Measurements from ENCODE around the gene CFDP1.

CFDP1 gene

DNA sequence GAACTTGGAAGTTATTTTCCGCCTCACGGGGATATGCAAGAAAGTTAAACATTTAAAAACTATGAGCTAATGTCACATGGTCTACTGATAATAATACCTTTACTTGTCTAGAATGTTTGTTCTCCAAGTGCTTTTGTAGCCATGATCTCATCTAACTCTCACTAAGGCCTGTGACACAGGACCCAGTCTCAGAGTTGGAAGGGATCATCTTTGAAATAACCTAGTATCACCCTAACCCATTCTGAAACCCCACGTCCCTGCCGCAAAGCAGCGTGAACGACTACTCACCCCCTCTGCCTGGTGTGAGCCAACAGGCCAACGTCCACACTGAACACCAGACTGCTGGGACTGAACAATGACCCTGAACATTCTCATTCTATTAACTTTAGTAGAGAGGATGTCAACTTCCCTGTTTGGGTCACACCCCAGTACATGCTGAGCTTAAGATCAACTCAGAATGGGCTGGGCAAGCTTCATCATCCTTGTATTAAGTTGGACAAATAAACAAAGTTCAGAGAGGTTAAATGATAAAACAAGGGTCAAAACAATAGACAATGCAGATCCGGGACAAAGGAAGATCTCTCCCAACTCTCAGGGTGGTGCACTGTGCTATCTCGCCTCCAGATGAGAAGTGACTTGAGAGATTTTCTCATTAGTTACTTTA, 127.1 kb downstream of the CFDP1 start:
- Histone ChIP-seq H3K14ac (ENCODE audit: low read length) (no peak overlapping the region), H3K23ac (ENCODE audit: low read depth, low read length, poor library complexity) (no peak overlapping the region), H3K27ac (replicated peaks; ENCODE audit: low read length) (no peak overlapping the region), H3K4me3 (ENCODE audit: low read length in 2 of 2) (no peak overlapping the region), H2AK5ac (ENCODE audit: low read depth, low read length) (no peak overlapping the region), H2AFZ (ENCODE audit: low read length) (no peak overlapping the region), H4K8ac (ENCODE audit: low read depth, low read length) (no peak overlapping the region), H3K4me1 (ENCODE audit: control insufficient read depth in 2 of 2, insufficient read depth in 1 of 2, low read depth in 1 of 2, low read length in 2 of 2) (peaks cover 10 to 20% of the 10 kb centered on the region in 2 donors), H3K79me1 (ENCODE audit: low read depth, low read length) (no peaks in the 10 kb centered on the region), H3K9me3 (replicated peaks in 1 of 2; ENCODE audit: control insufficient read depth in 2 of 2, insufficient read depth in 1 of 2, low read depth in 1 of 2, low read length in 2 of 2) (no peaks in the 10 kb centered on the region), H2BK5ac (ENCODE audit: low read length) (no peak overlapping the region), H3K4ac (ENCODE audit: low read length) (no peak overlapping the region), H2BK15ac (ENCODE audit: low read length) (no peak overlapping the region), H3K27me3 (ENCODE audit: control insufficient read depth in 3 of 3, insufficient read depth in 3 of 3, low read depth in 1 of 3, low read length in 3 of 3) (no peaks in the 10 kb centered on the region), H2BK120ac (ENCODE audit: low read depth, low read length) (no peak overlapping the region), H4K91ac (ENCODE audit: low read depth, low read length, poor library complexity) (no peak overlapping the region), H3K4me2 (ENCODE audit: insufficient read depth, low read length, poor library complexity, severe bottlenecking) (no peak overlapping the region), H3K9ac (ENCODE audit: low read depth, low read length, poor library complexity) (no peak overlapping the region), H3K36me3 (replicated peaks in 1 of 2; ENCODE audit: control insufficient read depth in 2 of 2, insufficient read depth in 2 of 2, low read length in 2 of 2) (peaks cover 16 to 47% of the 10 kb centered on the region in 2 donors), H3K18ac (ENCODE audit: low read length) (no peak overlapping the region), H2BK12ac (ENCODE audit: low read length) (no peak overlapping the region)
- DNase-seq (ENCODE audit: low spot score): no peak
- no CpG with 5 or more reads among the region's 9 CpGs for WGBS, 2 donors (ENCODE audit: extremely low coverage in 2 of 2, insufficient read length in 2 of 2, insufficient replicate concordance in 1 of 2)

DNA sequence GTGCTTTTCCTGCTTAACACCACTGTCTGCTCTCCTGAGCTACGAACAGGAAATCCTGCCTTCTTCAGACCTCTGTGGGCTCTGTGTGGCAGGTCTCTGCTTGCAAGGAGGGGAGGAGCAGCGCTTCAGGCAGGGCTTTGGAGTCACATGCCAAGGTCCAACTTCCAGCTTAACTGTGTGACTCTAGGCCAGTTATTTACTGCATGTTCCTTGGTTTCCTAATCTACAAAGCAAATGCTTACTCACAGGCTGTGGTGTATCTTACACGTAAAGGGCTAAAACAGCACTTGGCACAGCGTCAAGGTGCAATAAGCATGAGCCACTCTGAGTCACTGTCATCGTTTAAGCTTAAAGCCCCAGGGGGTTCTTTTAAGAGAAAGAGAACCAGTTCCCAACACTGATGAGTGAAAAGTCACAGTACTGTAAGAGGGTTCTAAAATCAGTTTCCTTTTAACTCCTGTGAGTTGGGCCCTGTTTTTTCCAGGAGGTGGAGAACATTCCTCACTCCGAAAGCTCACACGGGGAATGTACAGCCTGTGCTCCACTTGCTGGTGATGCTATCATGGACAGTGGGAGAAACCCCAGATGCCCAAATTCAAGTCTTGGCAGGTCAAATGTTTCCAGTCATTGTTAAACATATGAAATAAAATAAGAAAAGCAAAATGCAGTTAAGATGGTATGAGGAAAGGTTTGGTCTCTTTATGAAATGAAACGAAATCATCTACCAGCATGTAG, 127.8 kb downstream of the CFDP1 start:
- Histone ChIP-seq H3K9me3 (replicated peaks in 1 of 2; ENCODE audit: control insufficient read depth in 2 of 2, insufficient read depth in 1 of 2, low read depth in 1 of 2, low read length in 2 of 2) (no peaks in the 10 kb centered on the region), H3K79me1 (ENCODE audit: low read depth, low read length) (no peaks in the 10 kb centered on the region), H3K23ac (ENCODE audit: low read depth, low read length, poor library complexity) (no peak overlapping the region), H3K4me3 (ENCODE audit: low read length in 2 of 2) (no peak overlapping the region), H2BK5ac (ENCODE audit: low read length) (no peak overlapping the region), H3K18ac (ENCODE audit: low read length) (no peak overlapping the region), H3K4me2 (ENCODE audit: insufficient read depth, low read length, poor library complexity, severe bottlenecking) (no peak overlapping the region), H3K36me3 (replicated peaks in 1 of 2; ENCODE audit: control insufficient read depth in 2 of 2, insufficient read depth in 2 of 2, low read length in 2 of 2) (peaks cover 18 to 54% of the 10 kb centered on the region in 2 donors), H3K27ac (replicated peaks; ENCODE audit: low read length) (no peak overlapping the region), H3K4ac (ENCODE audit: low read length) (no peak overlapping the region), H2BK12ac (ENCODE audit: low read length) (no peak overlapping the region), H2AFZ (ENCODE audit: low read length) (no peak overlapping the region), H3K9ac (ENCODE audit: low read depth, low read length, poor library complexity) (no peak overlapping the region), H3K4me1 (ENCODE audit: control insufficient read depth in 2 of 2, insufficient read depth in 1 of 2, low read depth in 1 of 2, low read length in 2 of 2) (peaks cover 10 to 20% of the 10 kb centered on the region in 2 donors), H2BK15ac (ENCODE audit: low read length) (no peak overlapping the region), H3K14ac (ENCODE audit: low read length) (no peak overlapping the region), H4K8ac (ENCODE audit: low read depth, low read length) (no peak overlapping the region), H2AK5ac (ENCODE audit: low read depth, low read length) (no peak overlapping the region), H3K27me3 (ENCODE audit: control insufficient read depth in 3 of 3, insufficient read depth in 3 of 3, low read depth in 1 of 3, low read length in 3 of 3) (no peaks in the 10 kb centered on the region), H2BK120ac (ENCODE audit: low read depth, low read length) (no peak overlapping the region), H4K91ac (ENCODE audit: low read depth, low read length, poor library complexity) (no peak overlapping the region)
- DNase-seq (ENCODE audit: low spot score): no peak
- WGBS, 2 donors (ENCODE audit: extremely low coverage in 2 of 2, insufficient read length in 2 of 2, insufficient replicate concordance in 1 of 2): no CpG with 5 or more reads among the region's 8 CpGs

DNA sequence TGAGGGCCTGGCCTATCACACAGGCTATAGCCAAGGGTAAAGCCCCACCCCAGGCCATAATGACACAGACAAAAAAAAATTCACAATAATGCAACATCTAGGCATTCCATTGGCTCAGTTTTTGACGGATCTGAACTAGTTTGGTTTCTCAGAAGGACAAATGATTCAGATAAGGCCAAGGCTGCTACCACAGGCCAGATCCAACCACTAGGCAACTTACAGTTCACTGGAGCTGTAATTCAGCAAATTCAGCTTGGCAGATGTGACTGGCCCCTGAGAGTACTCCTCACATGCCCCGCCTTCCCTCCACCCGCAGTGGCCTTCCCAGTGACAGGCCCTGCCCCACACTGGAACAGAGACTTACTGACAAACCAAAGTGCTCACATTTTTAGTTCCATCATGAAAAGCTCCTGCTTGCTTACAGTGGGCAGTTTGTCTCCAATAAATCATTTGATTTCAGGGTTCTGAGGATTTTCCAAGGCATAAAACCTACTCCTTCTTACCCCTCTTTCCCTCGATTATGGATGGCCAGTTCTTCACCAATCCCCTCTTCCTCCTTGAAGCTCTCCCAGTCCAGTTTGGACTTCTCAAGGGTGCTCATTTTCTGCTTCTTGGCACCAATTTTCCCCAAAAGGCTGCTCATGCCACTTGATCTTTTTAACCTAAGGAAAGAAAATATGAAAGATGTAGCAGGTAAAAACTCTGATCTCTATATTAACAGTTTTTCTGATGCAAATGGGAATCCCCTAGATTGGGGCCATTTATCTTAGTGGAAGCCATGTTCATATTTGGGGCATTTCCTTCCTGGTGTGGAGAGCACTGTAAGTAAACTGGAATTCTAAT, 128.6 kb downstream of the CFDP1 start:
- Histone ChIP-seq H2BK120ac (ENCODE audit: low read depth, low read length) (no peak overlapping the region), H3K18ac (ENCODE audit: low read length) (no peak overlapping the region), H3K9ac (ENCODE audit: low read depth, low read length, poor library complexity) (peak overlapping the region; percentile 7), H3K27ac (replicated peaks; ENCODE audit: low read length) (no peak overlapping the region), H3K9me3 (replicated peaks in 1 of 2; ENCODE audit: control insufficient read depth in 2 of 2, insufficient read depth in 1 of 2, low read depth in 1 of 2, low read length in 2 of 2) (no peaks in the 10 kb centered on the region), H3K23ac (ENCODE audit: low read depth, low read length, poor library complexity) (no peak overlapping the region), H2AK5ac (ENCODE audit: low read depth, low read length) (no peak overlapping the region), H2AFZ (ENCODE audit: low read length) (no peak overlapping the region), H3K36me3 (replicated peaks in 1 of 2; ENCODE audit: control insufficient read depth in 2 of 2, insufficient read depth in 2 of 2, low read length in 2 of 2) (peaks cover 18 to 53% of the 10 kb centered on the region in 2 donors), H4K8ac (ENCODE audit: low read depth, low read length) (no peak overlapping the region), H3K14ac (ENCODE audit: low read length) (no peak overlapping the region), H3K4me2 (ENCODE audit: insufficient read depth, low read length, poor library complexity, severe bottlenecking) (no peak overlapping the region), H3K4ac (ENCODE audit: low read length) (no peak overlapping the region), H3K27me3 (ENCODE audit: control insufficient read depth in 3 of 3, insufficient read depth in 3 of 3, low read depth in 1 of 3, low read length in 3 of 3) (no peaks in the 10 kb centered on the region), H4K91ac (ENCODE audit: low read depth, low read length, poor library complexity) (no peak overlapping the region), H3K4me3 (ENCODE audit: low read length in 2 of 2) (no peak overlapping the region), H3K4me1 (ENCODE audit: control insufficient read depth in 2 of 2, insufficient read depth in 1 of 2, low read depth in 1 of 2, low read length in 2 of 2) (peaks cover 10 to 20% of the 10 kb centered on the region in 2 donors), H2BK12ac (ENCODE audit: low read length) (no peak overlapping the region), H2BK5ac (ENCODE audit: low read length) (no peak overlapping the region), H2BK15ac (ENCODE audit: low read length) (no peak overlapping the region), H3K79me1 (ENCODE audit: low read depth, low read length) (no peaks in the 10 kb centered on the region)
- WGBS, 2 donors (ENCODE audit: extremely low coverage in 2 of 2, insufficient read length in 2 of 2, insufficient replicate concordance in 1 of 2): no CpG with 5 or more reads among the region's 4 CpGs
- no peak for DNase-seq (ENCODE audit: low spot score)

- H3K23ac ChIP-seq (ENCODE audit: low read depth, low read length, poor library complexity): no peak overlapping the region
- no peak overlapping the region for H3K27ac ChIP-seq (replicated peaks; ENCODE audit: low read length)
- H3K18ac ChIP-seq (ENCODE audit: low read length): no peak overlapping the region
- no peak overlapping the region for H2BK15ac ChIP-seq (ENCODE audit: low read length)
- no peak overlapping the region for H3K4me2 ChIP-seq (ENCODE audit: insufficient read depth, low read length, poor library complexity, severe bottlenecking)
- no peak overlapping the region for H3K4me3 ChIP-seq (ENCODE audit: low read length in 2 of 2)
- H3K4ac ChIP-seq (ENCODE audit: low read length): no peak overlapping the region
- H2AK5ac ChIP-seq (ENCODE audit: low read depth, low read length): no peak overlapping the region
- WGBS, 2 donors (ENCODE audit: extremely low coverage in 2 of 2, insufficient read length in 2 of 2, insufficient replicate concordance in 1 of 2): no CpG with 5 or more reads among the region's 1 CpG
- no peak overlapping the region for H2BK120ac ChIP-seq (ENCODE audit: low read depth, low read length)
- no peak for DNase-seq (ENCODE audit: low spot score)
- H2AFZ ChIP-seq (ENCODE audit: low read length): no peak overlapping the region
- no peak overlapping the region for H3K14ac ChIP-seq (ENCODE audit: low read length)
- H3K9ac ChIP-seq (ENCODE audit: low read depth, low read length, poor library complexity): no peak overlapping the region
- no peak overlapping the region for H2BK12ac ChIP-seq (ENCODE audit: low read length)
- H3K36me3 ChIP-seq (replicated peaks in 1 of 2; ENCODE audit: control insufficient read depth in 2 of 2, insufficient read depth in 2 of 2, low read length in 2 of 2): peaks cover 18 to 75% of the 10 kb centered on the region in 2 donors
- no peaks in the 10 kb centered on the region for H3K9me3 ChIP-seq (replicated peaks in 1 of 2; ENCODE audit: control insufficient read depth in 2 of 2, insufficient read depth in 1 of 2, low read depth in 1 of 2, low read length in 2 of 2)
- no peaks in the 10 kb centered on the region for H3K79me1 ChIP-seq (ENCODE audit: low read depth, low read length)
- no peak overlapping the region for H2BK5ac ChIP-seq (ENCODE audit: low read length)
- no peaks in the 10 kb centered on the region for H3K27me3 ChIP-seq (ENCODE audit: control insufficient read depth in 3 of 3, insufficient read depth in 3 of 3, low read depth in 1 of 3, low read length in 3 of 3)
- no peak overlapping the region for H4K8ac ChIP-seq (ENCODE audit: low read depth, low read length)
- no peak overlapping the region for H4K91ac ChIP-seq (ENCODE audit: low read depth, low read length, poor library complexity)
- H3K4me1 ChIP-seq (ENCODE audit: control insufficient read depth in 2 of 2, insufficient read depth in 1 of 2, low read depth in 1 of 2, low read length in 2 of 2): peaks cover 14 to 17% of the 10 kb centered on the region in 2 donors
Observed at GRCh38 chr16:75301804-75302203, 131.5 kb downstream of the CFDP1 start.

Measured in neuronal stem cell (in vitro differentiated cells).